OCI-LY1 (cell line): ENCODE measurements around the gene TMEM88.

Experiments used
- H2AFZ ChIP-seq: fragments of 200-600 bp; sonication (generic), shearing (Covaris generic); 2 replicates; pipeline ENCODE4 v1.6.0; 2014; ENCODE audit warnings: antibody characterized with exemption, mild to moderate bottlenecking, low read length
- H3F3A ChIP-seq: fragments of 200-600 bp; sonication (generic), shearing (Covaris generic); 2 replicates; pipeline ENCODE4 v1.6.0; 2014; ENCODE audit warnings: mild to moderate bottlenecking, antibody characterized with exemption, low read length, moderate library complexity; ENCODE audit not compliant: insufficient read depth
- H3K27ac ChIP-seq: fragments of 200-600 bp; sonication (generic); 2 replicates; pipeline ENCODE4 v1.5.1; 2014; ENCODE audit warnings: low read length, mixed run types, mild to moderate bottlenecking, low read depth; ENCODE audit not compliant: poor library complexity, severe bottlenecking
- H3K27me3 ChIP-seq: fragments of 200-600 bp; sonication (generic); 2 replicates; pipeline ENCODE4 v1.6.0; 2014; ENCODE audit warnings: antibody characterized with exemption, mild to moderate bottlenecking, low read length, moderate library complexity; ENCODE audit not compliant: insufficient read depth
- H3K36me3 ChIP-seq: fragments of 200-600 bp; sonication (generic); 2 replicates; pipeline ENCODE4 v1.6.1; 2014; ENCODE audit warnings: mild to moderate bottlenecking, antibody characterized with exemption, low read length, moderate library complexity, mixed read lengths; ENCODE audit not compliant: insufficient read depth
- H3K4me1 ChIP-seq: fragments of 200-600 bp; sonication (generic); 2 replicates; pipeline ENCODE4 v1.5.1; 2014; ENCODE audit warnings: mild to moderate bottlenecking, low read length, moderate library complexity; ENCODE audit not compliant: insufficient read depth, severe bottlenecking
- H3K4me2 ChIP-seq: fragments of 200-600 bp; sonication (generic), shearing (Covaris generic); 2 replicates; pipeline ENCODE4 v1.6.1; 2014; ENCODE audit warnings: low read length
- H3K4me3 ChIP-seq: fragments of 200-600 bp; sonication (generic); 2 replicates; pipeline ENCODE4 v1.5.1; 2014; ENCODE audit warnings: low read length, low read depth, mild to moderate bottlenecking, mixed read lengths; ENCODE audit not compliant: poor library complexity, severe bottlenecking
- H3K79me2 ChIP-seq: fragments of 200-600 bp; shearing (Covaris generic); 2 replicates; pipeline ENCODE4 v1.6.1; 2016; ENCODE audit warnings: mixed run types, low read length, mixed read lengths; ENCODE audit not compliant: insufficient read depth
- H3K9ac ChIP-seq: fragments of 200-600 bp; sonication (generic), shearing (Covaris generic); 2 replicates; pipeline ENCODE4 v1.6.1; 2014; ENCODE audit warnings: mild to moderate bottlenecking, low read length, mixed read lengths
- H3K9me2 ChIP-seq: fragments of 200-600 bp; sonication (generic), shearing (Covaris generic); 2 replicates; pipeline ENCODE4 v1.6.1; 2014; ENCODE audit warnings: low read depth, mild to moderate bottlenecking, low read length, mixed read lengths
- H3K9me3 ChIP-seq: fragments of 200-600 bp; shearing (Covaris generic); 2 replicates; pipeline ENCODE4 v1.6.1; 2014; ENCODE audit warnings: low read length, mixed read lengths
- H4K20me1 ChIP-seq: fragments of 200-600 bp; sonication (generic), shearing (Covaris generic); 2 replicates; pipeline ENCODE4 v1.6.0; 2016; ENCODE audit warnings: mild to moderate bottlenecking, low read length; ENCODE audit not compliant: insufficient read depth
- EZH2 ChIP-seq: fragments of 200-600 bp; sonication (generic), shearing (Covaris generic); IDR thresholded peaks from 2 replicates; pipeline ENCODE4 v1.8.0; 2017; ENCODE audit warnings: borderline replicate concordance, mixed run types, mild to moderate bottlenecking, antibody characterized with exemption, low read length, moderate library complexity, mixed read lengths
- TF ChIP-seq, protein P1 (sequence below): fragments of 200-600 bp; sonication (generic), shearing (Covaris generic); IDR thresholded peaks from 2 replicates; pipeline ENCODE4 v1.5.1; 2017; ENCODE audit warnings: mild to moderate bottlenecking, antibody characterized with exemption, low read length, moderate library complexity, mixed read lengths

Gene TMEM88

DNA sequence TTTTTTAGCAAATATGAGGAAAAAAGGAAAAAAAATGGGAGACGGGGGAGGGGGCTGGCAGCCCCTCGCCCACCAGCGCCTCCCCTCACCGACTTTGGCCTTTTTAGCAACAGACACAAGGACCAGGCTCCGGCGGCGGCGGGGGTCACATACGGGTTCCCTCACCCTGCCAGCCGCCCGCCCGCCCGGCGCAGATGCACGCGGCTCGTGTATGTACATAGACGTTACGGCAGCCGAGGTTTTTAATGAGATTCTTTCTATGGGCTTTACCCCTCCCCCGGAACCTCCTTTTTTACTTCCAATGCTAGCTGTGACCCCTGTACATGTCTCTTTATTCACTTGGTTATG, 1.2 kb upstream of the TMEM88 start:
- Histone ChIP-seq H3K27me3 (no peaks in the 10 kb centered on the region), H3K27ac (no peak overlapping the region), H4K20me1 (no peaks in the 10 kb centered on the region)

DNA sequence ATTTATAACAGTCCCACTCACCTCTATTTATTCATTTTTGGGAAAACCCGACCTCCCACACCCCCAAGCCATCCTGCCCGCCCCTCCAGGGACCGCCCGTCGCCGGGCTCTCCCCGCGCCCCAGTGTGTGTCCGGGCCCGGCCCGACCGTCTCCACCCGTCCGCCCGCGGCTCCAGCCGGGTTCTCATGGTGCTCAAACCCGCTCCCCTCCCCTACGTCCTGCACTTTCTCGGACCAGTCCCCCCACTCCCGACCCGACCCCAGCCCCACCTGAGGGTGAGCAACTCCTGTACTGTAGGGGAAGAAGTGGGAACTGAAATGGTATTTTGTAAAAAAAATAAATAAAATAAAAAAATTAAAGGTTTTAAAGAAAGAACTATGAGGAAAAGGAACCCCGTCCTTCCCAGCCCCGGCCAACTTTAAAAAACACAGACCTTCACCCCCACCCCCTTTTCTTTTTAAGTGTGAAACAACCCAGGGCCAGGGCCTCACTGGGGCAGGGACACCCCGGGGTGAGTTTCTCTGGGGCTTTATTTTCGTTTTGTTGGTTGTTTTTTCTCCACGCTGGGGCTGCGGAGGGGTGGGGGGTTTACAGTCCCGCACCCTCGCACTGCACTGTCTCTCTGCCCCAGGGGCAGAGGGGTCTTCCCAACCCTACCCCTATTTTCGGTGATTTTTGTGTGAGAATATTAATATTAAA, 638 bp upstream of the TMEM88 start:
- no peaks in the 10 kb centered on the region for H4K20me1 ChIP-seq
- H3K27ac ChIP-seq, result no peak overlapping the region
- H3K9me2 ChIP-seq, result no peaks in the 10 kb centered on the region
- H3F3A ChIP-seq, result peaks cover 6% of the 10 kb centered on the region
- H3K27me3 ChIP-seq, result no peaks in the 10 kb centered on the region
- H3K4me1 ChIP-seq, result peaks cover 50% of the 10 kb centered on the region
- TF ChIP-seq, protein P1, sequence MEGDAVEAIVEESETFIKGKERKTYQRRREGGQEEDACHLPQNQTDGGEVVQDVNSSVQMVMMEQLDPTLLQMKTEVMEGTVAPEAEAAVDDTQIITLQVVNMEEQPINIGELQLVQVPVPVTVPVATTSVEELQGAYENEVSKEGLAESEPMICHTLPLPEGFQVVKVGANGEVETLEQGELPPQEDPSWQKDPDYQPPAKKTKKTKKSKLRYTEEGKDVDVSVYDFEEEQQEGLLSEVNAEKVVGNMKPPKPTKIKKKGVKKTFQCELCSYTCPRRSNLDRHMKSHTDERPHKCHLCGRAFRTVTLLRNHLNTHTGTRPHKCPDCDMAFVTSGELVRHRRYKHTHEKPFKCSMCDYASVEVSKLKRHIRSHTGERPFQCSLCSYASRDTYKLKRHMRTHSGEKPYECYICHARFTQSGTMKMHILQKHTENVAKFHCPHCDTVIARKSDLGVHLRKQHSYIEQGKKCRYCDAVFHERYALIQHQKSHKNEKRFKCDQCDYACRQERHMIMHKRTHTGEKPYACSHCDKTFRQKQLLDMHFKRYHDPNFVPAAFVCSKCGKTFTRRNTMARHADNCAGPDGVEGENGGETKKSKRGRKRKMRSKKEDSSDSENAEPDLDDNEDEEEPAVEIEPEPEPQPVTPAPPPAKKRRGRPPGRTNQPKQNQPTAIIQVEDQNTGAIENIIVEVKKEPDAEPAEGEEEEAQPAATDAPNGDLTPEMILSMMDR, result no peak
- TF ChIP-seq EZH2, result no peak
- H3K4me3 ChIP-seq, result no peak overlapping the region
- H3K79me2 ChIP-seq, result no peaks in the 10 kb centered on the region
- no peaks in the 10 kb centered on the region for H3K9me3 ChIP-seq
- H3K36me3 ChIP-seq, result peaks cover 45% of the 10 kb centered on the region
- no peak overlapping the region for H2AFZ ChIP-seq
- no peak overlapping the region for H3K4me2 ChIP-seq
- no peak overlapping the region for H3K9ac ChIP-seq

More for the DNA sequence above, 1.2 kb upstream of the TMEM88 start:
- no peaks in the 10 kb centered on the region for H3K9me2 ChIP-seq
- peaks cover 51% of the 10 kb centered on the region for H3K36me3 ChIP-seq
- TF ChIP-seq, protein P1, result no peak
- no peak overlapping the region for H2AFZ ChIP-seq
- no peak overlapping the region for H3K4me2 ChIP-seq
- H3K9me3 ChIP-seq, result no peaks in the 10 kb centered on the region
- H3K9ac ChIP-seq, result no peak overlapping the region
- H3K4me3 ChIP-seq, result no peak overlapping the region
- H3K79me2 ChIP-seq, result no peaks in the 10 kb centered on the region
- H3F3A ChIP-seq, result peaks cover 6% of the 10 kb centered on the region
- peaks cover 45% of the 10 kb centered on the region for H3K4me1 ChIP-seq

DNA sequence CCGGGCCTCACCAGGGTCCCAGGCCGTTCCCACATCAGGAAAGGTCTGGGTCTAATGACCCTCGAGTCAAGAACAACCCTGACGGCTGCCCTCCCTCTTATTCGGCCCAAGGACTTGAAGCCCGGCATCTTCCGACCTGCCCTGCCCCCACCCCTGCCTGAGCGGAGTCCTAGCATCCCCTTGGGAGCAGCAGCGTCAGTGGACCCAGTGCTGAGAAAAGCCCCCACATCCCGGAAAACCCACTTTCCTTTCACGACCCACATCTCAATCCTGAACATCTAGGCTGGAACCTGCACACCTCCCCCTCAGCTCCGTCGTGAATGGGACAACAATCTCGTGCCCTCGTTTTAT, 769 bp downstream of the TMEM88 start:
- Histone ChIP-seq H4K20me1 (no peaks in the 10 kb centered on the region), H2AFZ (no peak overlapping the region), H3K9me2 (no peaks in the 10 kb centered on the region), H3K27me3 (no peaks in the 10 kb centered on the region), H3K9ac (peak overlapping the region; percentile 34; the same call in 1 of the 2 replicates), H3K4me2 (peak overlapping the region; percentile 80), H3K79me2 (no peaks in the 10 kb centered on the region), H3K4me3 (peak overlapping the region; percentile 65), H3K27ac (peak overlapping the region; percentile 92), H3K4me1 (peaks cover 45% of the 10 kb centered on the region), H3K36me3 (peaks cover 35% of the 10 kb centered on the region; the same call in 1 of the 2 replicates), H3K9me3 (no peaks in the 10 kb centered on the region), H3F3A (no peaks in the 10 kb centered on the region; the same call in 1 of the 2 replicates)
- TF ChIP-seq EZH2, result no peak
- TF ChIP-seq, protein P1, result no peak
